Activated CD4-positive, alpha-beta T cell treated with anti-CD3 and anti-CD28 coated beads, Interleukin-2, amount 50 U/mL, for 48 hours (primary cell): ENCODE results near the gene CD27.

ENCODE experiments used
- DNase-seq, 2 experiments: peaks; one replicate each; pipeline ENCODE4 v3.0.0-alpha.2; 2020

The CD27 gene

GRCh38 chr12:6434205-6435140 is 10.3 kb upstream of the CD27 start:
- peak in 1 of 2 experiments; percentile 57 for DNase-seq

- no peak for DNase-seq
Observed at GRCh38 chr12:6435961-6436715, 8.6 kb upstream of the CD27 start.

DNA sequence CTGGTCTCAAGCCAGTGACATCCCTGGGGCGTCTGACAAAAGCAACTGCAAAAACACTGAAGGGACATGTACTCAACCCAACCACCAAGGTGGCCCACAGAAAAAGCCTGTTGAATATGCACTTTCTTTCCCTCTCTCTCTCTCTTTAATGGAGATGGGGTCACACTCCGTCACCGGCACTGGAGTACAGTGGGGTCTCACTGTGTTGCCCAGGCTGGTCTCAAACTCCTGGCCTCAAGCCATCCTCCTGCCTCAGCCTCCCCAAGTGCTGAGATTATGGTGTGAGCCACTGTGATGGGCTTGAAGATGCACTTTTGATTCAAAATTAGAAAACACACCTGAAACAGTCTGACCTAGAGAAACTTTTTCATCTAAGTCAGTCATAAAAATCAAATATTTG is 7.2 kb upstream of the CD27 start:
- DNase-seq, result no peak

DNA sequence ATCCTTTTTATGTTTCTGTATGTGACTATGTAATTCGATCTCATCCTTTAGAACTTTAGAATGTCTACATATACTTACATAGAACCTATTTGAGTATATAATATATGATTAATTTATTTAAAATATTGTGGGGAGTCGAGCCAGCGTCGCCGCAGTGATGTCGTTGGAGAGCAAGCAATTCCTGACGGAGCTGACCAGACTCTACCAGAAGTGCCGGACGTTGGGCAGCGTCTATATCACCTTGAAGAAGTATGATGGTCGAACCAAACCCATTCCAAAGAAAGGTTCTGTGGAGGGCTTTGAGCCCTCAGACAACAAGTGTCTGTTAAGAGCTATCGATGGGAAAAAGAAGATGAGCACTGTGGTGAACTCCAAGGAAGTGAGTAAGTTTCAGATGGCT is 6.4 kb upstream of the CD27 start:
- DNase-seq, result no peak

GRCh38 chr12:6440391-6440790 is 4.4 kb upstream of the CD27 start:
- DNase-seq, result no peak

- DNase-seq, result no peak
Observed at GRCh38 chr12:6442836-6443235, 1.9 kb upstream of the CD27 start.

DNA sequence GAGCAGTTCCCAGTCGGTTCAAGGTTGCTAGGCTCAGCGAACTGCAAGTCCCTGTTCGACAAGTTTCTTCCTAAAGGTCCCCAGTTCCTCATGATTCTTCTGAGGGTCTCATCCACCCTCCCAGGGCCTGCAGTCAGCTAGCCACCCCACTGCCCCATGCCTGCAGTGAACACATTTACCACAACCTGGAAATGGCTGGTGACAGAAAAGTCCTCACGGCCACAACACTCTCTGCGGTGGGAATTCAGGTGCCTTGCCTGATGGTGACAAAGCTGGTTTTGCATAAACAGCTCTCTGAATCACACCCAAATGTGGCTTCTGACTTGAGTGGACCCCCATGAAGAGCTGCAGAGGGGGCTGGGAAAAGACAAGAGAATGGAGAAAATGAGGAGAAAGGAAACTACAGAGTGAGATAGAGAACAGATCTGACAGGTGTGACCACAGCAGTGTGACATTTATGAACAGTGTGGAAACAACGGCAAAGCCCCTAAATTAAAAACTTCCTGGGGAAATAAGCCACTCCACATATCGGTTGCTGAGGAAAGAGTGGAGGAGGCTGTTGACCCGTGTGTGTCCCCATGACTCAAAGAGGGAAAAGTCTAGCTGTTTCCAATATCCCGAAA is 1.3 kb upstream of the CD27 start:
- DNase-seq, result peak in 1 of 2 experiments; percentile 71

DNA sequence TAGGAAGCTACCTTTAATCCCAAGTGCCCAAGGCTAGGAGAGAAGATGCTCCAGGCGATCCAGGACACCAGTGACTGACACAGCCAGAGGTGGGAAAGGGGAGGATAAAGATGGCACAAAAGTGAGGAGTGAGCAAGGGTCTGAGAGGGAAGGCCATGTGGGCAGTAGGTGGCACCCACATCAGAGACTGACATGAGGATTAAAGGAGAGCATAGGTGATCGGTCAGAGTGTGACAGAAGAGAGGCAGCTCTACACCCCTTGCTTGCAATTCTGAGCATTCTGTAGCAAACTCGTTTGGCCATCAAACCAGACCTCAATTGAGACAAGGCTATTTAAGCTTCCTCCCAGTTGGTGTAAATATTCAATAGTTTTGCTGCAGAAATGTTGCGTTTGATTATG is 724 bp upstream of the CD27 start:
- peak in 1 of 2 experiments; percentile 43 for DNase-seq

DNA sequence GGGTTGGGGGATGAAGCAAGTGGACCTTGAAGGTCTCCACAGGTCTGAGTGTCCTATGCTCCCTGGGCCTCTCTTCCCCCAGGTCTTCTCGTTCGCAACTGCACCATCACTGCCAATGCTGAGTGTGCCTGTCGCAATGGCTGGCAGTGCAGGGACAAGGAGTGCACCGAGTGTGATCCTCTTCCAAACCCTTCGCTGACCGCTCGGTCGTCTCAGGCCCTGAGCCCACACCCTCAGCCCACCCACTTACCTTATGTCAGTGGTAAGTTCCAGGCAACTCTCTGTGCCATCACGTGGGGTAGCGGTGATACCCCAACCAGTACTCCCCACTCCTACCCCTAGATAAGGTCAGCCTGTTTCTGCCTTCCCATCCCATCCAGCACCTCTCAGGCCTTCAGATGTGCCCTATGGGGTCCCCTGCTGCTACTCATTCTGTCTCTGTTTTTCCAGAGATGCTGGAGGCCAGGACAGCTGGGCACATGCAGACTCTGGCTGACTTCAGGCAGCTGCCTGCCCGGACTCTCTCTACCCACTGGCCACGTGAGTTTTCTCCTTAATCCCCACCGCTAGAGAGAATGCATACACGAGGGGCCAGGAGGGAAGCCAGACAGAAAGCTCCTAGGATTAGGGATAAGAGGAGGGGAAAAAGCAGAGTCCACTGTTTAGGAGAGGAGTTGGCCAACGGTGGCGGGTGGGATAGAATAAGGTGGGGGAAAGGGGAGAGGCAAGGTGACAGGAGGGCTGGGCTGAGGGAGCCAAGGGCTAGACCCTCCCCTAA is 5.5 kb downstream of the CD27 start:
- DNase-seq, result peak in 1 of 2 experiments; percentile 14

- DNase-seq, result peak in 1 of 2 experiments; percentile 63
Observed at GRCh38 chr12:6450869-6451347, 6.2 kb downstream of the CD27 start.

DNA sequence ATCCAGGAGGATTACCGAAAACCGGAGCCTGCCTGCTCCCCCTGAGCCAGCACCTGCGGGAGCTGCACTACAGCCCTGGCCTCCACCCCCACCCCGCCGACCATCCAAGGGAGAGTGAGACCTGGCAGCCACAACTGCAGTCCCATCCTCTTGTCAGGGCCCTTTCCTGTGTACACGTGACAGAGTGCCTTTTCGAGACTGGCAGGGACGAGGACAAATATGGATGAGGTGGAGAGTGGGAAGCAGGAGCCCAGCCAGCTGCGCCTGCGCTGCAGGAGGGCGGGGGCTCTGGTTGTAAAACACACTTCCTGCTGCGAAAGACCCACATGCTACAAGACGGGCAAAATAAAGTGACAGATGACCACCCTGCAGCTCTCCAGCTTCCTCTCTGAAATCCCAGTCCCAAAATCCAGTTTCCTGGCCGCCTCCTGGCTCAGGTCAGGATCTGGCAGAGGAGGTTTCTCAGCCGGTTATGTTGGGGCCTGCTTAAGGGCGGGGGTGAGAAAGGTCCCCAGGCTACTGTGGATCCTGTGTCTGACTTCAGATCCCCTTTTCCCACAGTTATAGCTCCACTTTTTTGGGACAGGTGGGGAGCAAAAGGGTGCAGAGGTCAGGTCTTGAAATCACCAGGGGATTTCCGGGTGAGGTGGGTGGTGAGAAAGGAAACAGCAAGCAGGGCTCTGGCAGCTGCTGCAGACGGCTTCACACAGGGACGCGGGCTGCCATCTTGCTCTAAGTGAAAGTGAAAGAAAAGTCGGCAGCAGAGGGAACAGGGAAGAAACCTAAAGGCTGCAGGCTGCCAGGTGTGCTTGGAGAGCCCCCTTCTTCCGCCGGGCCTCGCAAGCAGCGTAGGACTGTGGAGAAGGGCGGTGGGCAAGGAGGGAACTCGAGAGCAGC is 6.8 kb downstream of the CD27 start, which contains the start of gene TAPBPL:
Gene TAPBPL, plus strand, starts transcription at position 695 of the 897 bp plus-strand sequence. CDS start 207 bp downstream, outside the sequence.
- DNase-seq, result peak; percentile 76 to 82

GRCh38 chr12:6452245-6452943 is 7.6 kb downstream of the CD27 start:
- peak in 1 of 2 experiments; percentile 42 for DNase-seq

- DNase-seq, result peak in 1 of 2 experiments; percentile 66
Observed at GRCh38 chr12:6452944-6453630, 8.3 kb downstream of the CD27 start.

DNA sequence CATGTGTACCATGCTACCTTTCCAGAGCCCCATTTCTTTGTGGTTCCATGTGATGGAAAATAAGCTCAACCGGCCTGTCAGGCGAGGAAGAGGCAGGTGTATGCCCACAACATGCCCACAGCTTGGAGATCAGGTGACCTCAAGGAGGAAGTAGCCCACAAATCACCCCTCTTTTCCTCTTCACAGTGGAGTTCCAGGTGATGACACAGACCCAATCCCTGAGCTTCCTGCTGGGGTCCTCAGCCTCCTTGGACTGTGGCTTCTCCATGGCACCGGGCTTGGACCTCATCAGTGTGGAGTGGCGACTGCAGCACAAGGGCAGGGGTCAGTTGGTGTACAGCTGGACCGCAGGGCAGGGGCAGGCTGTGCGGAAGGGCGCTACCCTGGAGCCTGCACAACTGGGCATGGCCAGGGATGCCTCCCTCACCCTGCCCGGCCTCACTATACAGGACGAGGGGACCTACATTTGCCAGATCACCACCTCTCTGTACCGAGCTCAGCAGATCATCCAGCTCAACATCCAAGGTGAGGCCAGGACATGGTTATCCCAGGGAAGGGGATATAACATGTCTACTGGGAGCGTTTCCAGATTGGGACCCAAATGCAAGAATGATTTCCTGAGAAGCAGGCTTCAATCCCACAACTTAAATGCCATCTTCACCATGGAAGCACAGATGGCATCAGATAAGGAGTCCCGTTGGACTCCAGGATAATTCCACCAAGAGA is 12.6 kb downstream of the CD27 start:
- no peak for DNase-seq

- DNase-seq, result no peak
Observed at GRCh38 chr12:6458281-6459003, 13.7 kb downstream of the CD27 start.

DNA sequence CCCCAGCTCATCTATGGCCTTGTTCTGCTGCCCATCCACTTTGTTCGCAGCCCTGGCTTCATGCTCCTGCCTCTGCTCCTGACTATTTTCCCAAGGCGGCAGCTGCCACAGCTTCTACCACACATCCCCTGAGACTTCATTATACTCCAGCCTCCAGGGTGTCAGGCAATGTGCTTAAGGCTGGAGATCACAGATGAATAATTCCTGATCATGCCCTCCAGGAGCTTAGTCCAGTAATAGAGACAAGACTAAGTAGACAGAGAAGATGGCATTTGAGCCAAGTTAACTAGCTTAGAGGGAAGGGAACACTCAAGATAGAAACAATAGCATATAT is 14.2 kb downstream of the CD27 start:
- no peak for DNase-seq

DNA sequence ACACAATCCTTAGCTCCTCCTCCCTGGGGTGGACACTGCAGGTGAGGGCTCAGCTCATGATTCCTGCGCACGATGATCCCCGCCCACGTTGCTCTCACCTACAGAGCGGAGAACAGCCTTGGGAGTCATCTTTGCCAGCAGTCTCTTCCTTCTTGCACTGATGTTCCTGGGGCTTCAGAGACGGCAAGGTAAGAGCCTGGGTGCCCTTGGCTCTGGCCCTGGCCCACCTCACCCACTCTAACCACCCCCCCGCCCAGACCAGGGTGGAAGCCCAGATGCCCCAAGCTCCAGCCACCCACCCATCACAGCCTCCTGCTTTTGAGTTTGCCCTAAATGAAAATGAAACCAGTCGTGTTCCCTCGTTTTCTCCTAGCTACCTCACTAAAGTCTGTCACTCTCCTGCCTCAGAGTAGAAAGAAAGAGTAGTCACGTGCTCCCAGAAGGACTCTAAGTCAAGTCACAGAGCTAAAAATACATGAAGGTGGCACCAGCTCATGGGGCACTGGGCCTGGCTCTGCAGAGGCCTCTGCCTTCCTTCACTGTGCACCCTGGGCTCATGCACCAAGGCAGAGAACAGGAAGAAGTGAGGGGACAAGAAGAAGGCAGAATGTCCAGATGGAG is 16.1 kb downstream of the CD27 start:
- peak in 1 of 2 experiments; percentile 66 for DNase-seq
